Stimulated activated naive B cell treated with anti-CD40 and anti-IgM and Interleukin-4, amounts not matched to agents 10 μg/mL and 1 μg/mL and 100 μg/mL, for 72 hours (primary cell): ENCODE data around the gene HELLS.
A peak's percentile ranks its signal among the peaks of the same experiment; 100 is the strongest.
"Not testable (repeated sequence)": the region's sequence is repeated elsewhere in the genome, so short reads cannot be mapped to it uniquely, and the experiment has no call there.

ENCODE experiments used
- ATAC-seq, 2 donors: fragments of 150-1000 bp; cut with Tn5 transposase; replicated peaks; 2 replicates each; pipeline ENCODE4 v1.10.0; 2021; ENCODE audit warnings: moderate library complexity in 1 of 2
- DNase-seq: peaks from one replicate; pipeline ENCODE4 v3.0.0; 2021
- H3K27ac Mint-ChIP-seq: one replicate; pipeline ENCODE4 v1.8.0; 2022; ENCODE audit warnings: mild to moderate bottlenecking, mixed read lengths
- H3K27me3 Mint-ChIP-seq, 2 donors: one replicate each; pipeline ENCODE4 v1.8.0; 2022; ENCODE audit warnings: mixed read lengths in 2 of 2
- H3K36me3 Mint-ChIP-seq, 2 donors: one replicate each; pipeline ENCODE4 v1.8.0; 2022; ENCODE audit warnings: mixed read lengths in 2 of 2, mild to moderate bottlenecking in 1 of 2
- H3K4me1 Mint-ChIP-seq, 2 donors: one replicate each; pipeline ENCODE4 v1.8.0; 2022; ENCODE audit warnings: mixed read lengths in 2 of 2, mild to moderate bottlenecking in 1 of 2
- H3K4me3 Mint-ChIP-seq, 2 donors: one replicate each; pipeline ENCODE4 v1.8.0; 2022; ENCODE audit warnings: mild to moderate bottlenecking in 2 of 2, mixed read lengths in 2 of 2, moderate library complexity in 1 of 2
- H3K9me3 Mint-ChIP-seq, 2 donors: one replicate each; pipeline ENCODE4 v1.8.0; 2022; ENCODE audit warnings: mixed read lengths in 2 of 2, mild to moderate bottlenecking in 1 of 2

HELLS gene

DNA sequence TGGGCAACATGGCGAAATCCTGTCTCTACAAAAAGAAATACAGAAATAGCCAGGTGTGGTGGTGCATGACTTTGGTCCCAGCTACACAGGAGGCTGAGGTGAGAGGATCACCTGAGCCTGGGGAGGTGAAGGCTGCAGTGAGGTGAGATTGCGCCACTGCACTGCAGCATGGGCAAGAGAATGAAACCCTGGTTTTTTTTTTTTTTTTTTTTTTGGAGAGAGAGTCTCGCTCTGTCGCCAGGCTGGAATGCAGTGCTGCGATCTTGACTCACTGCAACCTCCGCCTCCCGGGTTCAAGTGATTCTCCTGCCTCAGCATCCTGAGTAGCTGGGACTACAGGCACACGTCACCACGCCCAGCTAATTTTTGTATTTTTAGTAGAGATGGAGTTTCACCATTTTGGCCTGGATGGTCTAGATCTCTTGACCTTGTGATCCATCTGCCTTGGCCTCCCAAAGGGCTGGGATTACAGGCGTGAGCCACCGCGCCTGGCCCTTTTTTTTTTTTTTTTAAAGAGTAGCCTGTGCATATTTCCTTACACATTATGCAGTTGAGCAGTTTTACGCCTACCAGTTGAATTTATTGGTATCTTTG is 22.2 kb downstream of the HELLS start:
- not testable (repeated sequence) for H3K27ac Mint-ChIP-seq, H3K4me3 Mint-ChIP-seq, H3K9me3 Mint-ChIP-seq, DNase-seq, H3K4me1 Mint-ChIP-seq, ATAC-seq, H3K27me3 Mint-ChIP-seq
- peaks cover 23 to 30% of the 10 kb centered on the region in 2 donors for H3K36me3 Mint-ChIP-seq

DNA sequence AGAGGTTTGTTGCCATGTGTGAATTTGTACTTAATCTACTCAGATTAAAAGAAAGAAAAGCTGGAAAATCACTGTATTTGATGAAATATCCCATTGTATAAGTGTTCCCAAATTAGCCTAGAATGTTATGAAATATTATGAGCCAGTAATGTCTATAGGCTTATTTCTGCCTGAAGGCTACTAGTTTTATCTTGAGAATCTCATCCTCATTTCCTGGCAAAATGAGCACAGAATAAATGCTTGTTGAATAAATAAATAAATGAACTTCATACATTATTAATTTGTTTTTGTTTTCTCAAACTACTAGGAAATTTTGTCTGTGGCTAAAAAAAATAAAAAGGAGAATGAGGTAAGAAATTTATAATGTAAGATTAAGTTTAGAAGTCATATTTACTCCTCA is 25.5 kb downstream of the HELLS start:
- no peak for ATAC-seq
- Mint-ChIP-seq H3K27ac (no peak overlapping the region), H3K36me3 (peaks cover 26 to 30% of the 10 kb centered on the region in 2 donors), H3K4me1 (no peaks in the 10 kb centered on the region), H3K27me3 (no peaks in the 10 kb centered on the region), H3K4me3 (no peak overlapping the region), H3K9me3 (no peaks in the 10 kb centered on the region)
- no peak for DNase-seq

DNA sequence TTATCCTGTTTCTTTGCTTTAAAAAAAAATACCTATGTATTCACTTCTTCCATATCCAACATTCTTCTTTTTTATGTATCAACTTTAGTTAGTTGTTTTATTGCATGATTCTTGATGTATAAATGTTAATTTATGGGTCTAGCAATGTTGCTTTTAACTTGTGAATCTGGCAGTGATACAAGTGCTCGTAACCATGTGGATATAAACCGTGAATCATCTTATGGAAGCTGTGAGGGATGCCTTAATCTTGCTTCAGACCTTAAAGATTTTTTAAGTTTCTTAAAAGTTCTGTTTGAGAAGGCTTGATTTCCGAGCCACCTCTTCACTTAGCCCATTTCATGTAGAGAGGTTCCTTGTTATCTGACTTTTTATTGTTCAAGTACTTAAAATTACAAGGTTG is 25.9 kb downstream of the HELLS start:
- H3K9me3 Mint-ChIP-seq = no peaks in the 10 kb centered on the region
- peaks cover 25 to 32% of the 10 kb centered on the region in 2 donors for H3K36me3 Mint-ChIP-seq
- no peaks in the 10 kb centered on the region for H3K27me3 Mint-ChIP-seq
- no peak overlapping the region for H3K27ac Mint-ChIP-seq
- no peak overlapping the region for H3K4me3 Mint-ChIP-seq
- no peaks in the 10 kb centered on the region for H3K4me1 Mint-ChIP-seq
- ATAC-seq (no peak), DNase-seq (no peak)

GRCh38 chr10:94578790-94579189 is 33.2 kb downstream of the HELLS start:
- Mint-ChIP-seq H3K27me3 (no peaks in the 10 kb centered on the region), H3K9me3 (no peaks in the 10 kb centered on the region), H3K4me3 (no peak overlapping the region), H3K36me3 (peaks cover 12 to 30% of the 10 kb centered on the region in 2 donors), H3K4me1 (no peaks in the 10 kb centered on the region), H3K27ac (no peak overlapping the region)
- DNase-seq (no peak), ATAC-seq (no peak)

DNA sequence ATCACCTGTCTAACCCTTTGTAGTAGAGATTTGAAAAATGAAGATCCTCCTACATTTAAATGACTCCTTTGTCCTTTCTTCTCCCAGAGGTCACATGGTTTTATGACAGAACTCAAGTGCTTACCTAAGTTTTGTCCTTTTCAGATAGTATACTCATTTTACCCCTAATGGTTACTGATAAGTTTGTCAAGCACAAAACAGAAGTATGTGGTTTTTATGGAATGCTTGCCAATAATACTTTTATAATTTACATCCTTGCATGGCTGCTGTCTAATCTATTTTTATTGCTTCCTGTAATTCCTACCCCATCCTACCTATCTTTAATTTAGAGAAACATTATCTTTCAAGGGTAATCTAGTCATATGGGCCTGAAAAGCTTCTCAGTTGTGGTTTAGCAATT is 37.5 kb downstream of the HELLS start:
- Mint-ChIP-seq H3K27me3 (no peaks in the 10 kb centered on the region), H3K4me3 (no peak overlapping the region), H3K27ac (no peak overlapping the region), H3K36me3 (peaks cover 2 to 14% of the 10 kb centered on the region in 2 donors), H3K9me3 (no peaks in the 10 kb centered on the region), H3K4me1 (no peaks in the 10 kb centered on the region)
- no peak for DNase-seq
- ATAC-seq = no peak

DNA sequence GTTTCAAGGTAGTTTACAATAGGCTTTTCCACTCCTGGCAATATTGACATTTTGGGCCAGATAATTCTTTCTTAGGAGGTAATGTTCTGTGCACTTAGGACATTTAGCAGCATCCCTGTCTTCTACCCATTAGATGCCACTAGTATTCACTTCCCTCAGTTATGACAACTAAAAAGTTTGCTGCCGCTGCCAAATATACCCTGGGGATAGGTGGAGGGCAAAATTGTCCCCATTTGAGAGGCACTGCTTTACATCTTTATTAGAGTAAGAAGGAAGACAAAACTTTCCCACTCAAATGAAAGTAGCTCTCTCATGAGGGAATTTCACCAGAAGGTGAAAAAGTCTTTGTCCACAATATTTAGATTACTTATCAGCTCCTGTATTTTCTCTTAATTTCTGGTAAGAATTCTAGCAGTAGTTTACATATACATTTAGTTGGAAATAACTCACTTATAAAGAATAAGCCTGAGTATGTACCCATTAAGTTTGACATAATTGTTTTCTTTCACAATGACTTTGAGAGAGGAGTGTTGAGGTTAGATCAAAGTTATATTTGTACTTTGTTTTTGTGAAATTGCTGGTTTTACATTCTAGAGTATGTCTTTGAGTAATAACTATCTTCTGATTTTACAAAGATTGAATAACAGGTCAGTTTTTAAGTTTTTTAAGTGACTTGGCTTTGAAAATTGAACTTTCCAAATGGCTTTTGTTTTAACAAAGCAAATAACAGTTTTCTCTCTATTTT is 46.0 kb downstream of the HELLS start:
- Mint-ChIP-seq H3K9me3 (no peaks in the 10 kb centered on the region), H3K4me1 (no peaks in the 10 kb centered on the region), H3K4me3 (no peak overlapping the region), H3K27ac (peak overlapping the region; percentile 51), H3K27me3 (no peaks in the 10 kb centered on the region), H3K36me3 (peaks cover 17 to 36% of the 10 kb centered on the region in 2 donors)
- DNase-seq (peak; percentile 4), ATAC-seq (peak; percentile 86 to 91)

- H3K36me3 Mint-ChIP-seq = peaks cover 23 to 60% of the 10 kb centered on the region in 2 donors
- ATAC-seq (no peak), DNase-seq (no peak)
- H3K4me3 Mint-ChIP-seq = no peak overlapping the region
- H3K27ac Mint-ChIP-seq = peak overlapping the region; percentile 15
- H3K9me3 Mint-ChIP-seq = no peaks in the 10 kb centered on the region
- no peaks in the 10 kb centered on the region for H3K27me3 Mint-ChIP-seq
- peaks cover 7 to 16% of the 10 kb centered on the region in 2 donors for H3K4me1 Mint-ChIP-seq
These were observed 57.3 kb downstream of the HELLS start for GRCh38 chr10:94602729-94603515.

DNA sequence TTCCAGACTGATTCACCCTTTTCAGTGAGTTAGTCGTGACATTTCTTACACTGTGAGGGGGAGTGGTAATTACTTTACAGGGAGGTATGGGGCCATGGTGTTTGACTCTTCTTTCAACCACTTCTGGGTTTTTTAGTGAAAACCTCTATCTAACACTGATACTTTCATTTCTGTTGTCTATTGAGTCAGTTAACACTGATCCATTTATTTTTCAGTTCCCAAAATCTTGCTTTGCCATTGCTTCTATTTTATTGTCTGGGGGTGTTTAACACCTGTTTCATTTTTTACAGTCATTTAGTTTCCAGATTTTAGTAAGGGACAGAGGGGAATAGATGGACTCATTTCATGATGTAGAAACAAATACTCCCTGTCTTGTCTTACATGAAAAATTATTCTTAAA is 61.5 kb downstream of the HELLS start:
- Mint-ChIP-seq H3K27me3 (no peaks in the 10 kb centered on the region), H3K4me1 (peaks cover 7 to 16% of the 10 kb centered on the region in 2 donors), H3K36me3 (peaks cover 24 to 57% of the 10 kb centered on the region in 2 donors), H3K27ac (peak overlapping the region; percentile 78), H3K9me3 (no peaks in the 10 kb centered on the region), H3K4me3 (peak overlapping the region in 1 of 2 donors; percentile 37)
- ATAC-seq = peak; percentile 93
- no peak for DNase-seq

GRCh38 chr10:94608559-94608958 is 63.0 kb downstream of the HELLS start:
- DNase-seq (no peak), ATAC-seq (no peak)
- Mint-ChIP-seq H3K27ac (no peak overlapping the region), H3K4me1 (peaks cover 7 to 16% of the 10 kb centered on the region in 2 donors), H3K4me3 (no peak overlapping the region), H3K36me3 (peaks cover 19 to 46% of the 10 kb centered on the region in 2 donors), H3K27me3 (no peaks in the 10 kb centered on the region), H3K9me3 (no peaks in the 10 kb centered on the region)

- peaks cover 7 to 12% of the 10 kb centered on the region in 2 donors for H3K36me3 Mint-ChIP-seq
- H3K27ac Mint-ChIP-seq = no peak overlapping the region
- H3K4me1 Mint-ChIP-seq = no peaks in the 10 kb centered on the region
- ATAC-seq (no peak), DNase-seq (no peak)
- H3K9me3 Mint-ChIP-seq = no peaks in the 10 kb centered on the region
- H3K27me3 Mint-ChIP-seq = no peaks in the 10 kb centered on the region
- H3K4me3 Mint-ChIP-seq = no peak overlapping the region
These were observed 69.0 kb downstream of the HELLS start for GRCh38 chr10:94614558-94614957.

DNA sequence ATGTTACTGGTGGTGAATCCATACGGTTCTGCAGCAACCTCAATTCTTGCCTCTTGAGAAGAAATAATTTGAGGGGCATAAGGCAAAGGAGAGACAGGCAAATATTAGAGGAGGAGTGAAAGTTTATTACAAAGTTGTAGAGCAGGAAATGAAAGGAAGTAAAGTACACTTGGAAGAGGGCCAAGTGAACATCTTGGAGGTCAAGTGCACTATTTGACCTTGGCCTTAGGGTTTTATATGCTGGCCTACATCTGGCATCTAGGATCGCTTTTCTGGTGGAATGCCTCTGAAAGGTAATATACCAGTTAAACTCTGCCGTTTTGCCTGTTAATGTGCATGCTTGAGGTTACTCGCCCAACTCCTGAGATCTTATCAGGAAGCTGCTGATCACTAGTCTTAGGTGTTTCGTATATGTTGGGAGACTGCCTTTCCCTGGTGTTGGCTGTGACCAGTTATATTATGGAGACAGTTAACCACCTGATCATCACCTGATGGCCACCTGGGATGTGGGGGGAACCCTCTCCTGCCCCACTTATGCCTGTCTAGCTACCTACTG is 71.9 kb downstream of the HELLS start:
- ATAC-seq = no peak
- Mint-ChIP-seq H3K4me3 (no peak overlapping the region), H3K4me1 (no peaks in the 10 kb centered on the region), H3K9me3 (no peaks in the 10 kb centered on the region), H3K27ac (no peak overlapping the region), H3K27me3 (no peaks in the 10 kb centered on the region), H3K36me3 (peaks cover 0 to 3% of the 10 kb centered on the region in 2 donors)
- no peak for DNase-seq

GRCh38 chr10:94622666-94623205 is 77.1 kb downstream of the HELLS start:
- DNase-seq (no peak), ATAC-seq (no peak)
- Mint-ChIP-seq H3K27me3 (no peaks in the 10 kb centered on the region), H3K9me3 (no peaks in the 10 kb centered on the region), H3K4me1 (no peaks in the 10 kb centered on the region), H3K4me3 (no peak overlapping the region), H3K27ac (peak overlapping the region; percentile 16), H3K36me3 (no peaks in the 10 kb centered on the region)

DNA sequence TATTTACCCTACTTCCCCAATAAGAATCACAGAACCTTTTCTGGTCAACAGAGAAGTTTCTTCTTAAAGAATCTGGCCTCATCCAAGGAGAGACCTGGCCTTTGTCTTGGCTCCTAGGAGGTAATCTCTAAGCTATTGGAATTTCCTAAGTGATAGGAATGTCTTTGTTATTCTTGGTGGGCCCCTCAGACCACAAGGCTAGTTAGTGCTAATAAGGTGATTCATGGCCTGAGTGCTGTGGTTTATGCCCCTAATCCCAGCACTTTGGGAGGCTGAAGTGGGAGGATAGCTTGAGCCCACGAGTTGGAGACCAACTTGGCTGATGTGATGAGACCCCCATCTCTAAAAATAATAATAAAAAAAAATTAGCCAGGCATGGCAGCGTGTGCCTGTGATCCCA is 78.0 kb downstream of the HELLS start:
- DNase-seq (no peak), ATAC-seq (no peak)
- Mint-ChIP-seq H3K9me3 (no peaks in the 10 kb centered on the region), H3K4me1 (no peaks in the 10 kb centered on the region), H3K27ac (no peak overlapping the region), H3K36me3 (no peaks in the 10 kb centered on the region), H3K27me3 (no peaks in the 10 kb centered on the region), H3K4me3 (no peak overlapping the region)

- DNase-seq (no peak), ATAC-seq (no peak)
- Mint-ChIP-seq H3K4me1 (peaks cover 0 to 3% of the 10 kb centered on the region in 2 donors), H3K27me3 (no peaks in the 10 kb centered on the region), H3K9me3 (no peaks in the 10 kb centered on the region), H3K36me3 (no peaks in the 10 kb centered on the region), H3K4me3 (no peak overlapping the region), H3K27ac (no peak overlapping the region)
These were observed 80.9 kb downstream of the HELLS start for GRCh38 chr10:94626476-94626875.
